Measurements from ENCODE around the gene NSMF.

Gene NSMF

DNA sequence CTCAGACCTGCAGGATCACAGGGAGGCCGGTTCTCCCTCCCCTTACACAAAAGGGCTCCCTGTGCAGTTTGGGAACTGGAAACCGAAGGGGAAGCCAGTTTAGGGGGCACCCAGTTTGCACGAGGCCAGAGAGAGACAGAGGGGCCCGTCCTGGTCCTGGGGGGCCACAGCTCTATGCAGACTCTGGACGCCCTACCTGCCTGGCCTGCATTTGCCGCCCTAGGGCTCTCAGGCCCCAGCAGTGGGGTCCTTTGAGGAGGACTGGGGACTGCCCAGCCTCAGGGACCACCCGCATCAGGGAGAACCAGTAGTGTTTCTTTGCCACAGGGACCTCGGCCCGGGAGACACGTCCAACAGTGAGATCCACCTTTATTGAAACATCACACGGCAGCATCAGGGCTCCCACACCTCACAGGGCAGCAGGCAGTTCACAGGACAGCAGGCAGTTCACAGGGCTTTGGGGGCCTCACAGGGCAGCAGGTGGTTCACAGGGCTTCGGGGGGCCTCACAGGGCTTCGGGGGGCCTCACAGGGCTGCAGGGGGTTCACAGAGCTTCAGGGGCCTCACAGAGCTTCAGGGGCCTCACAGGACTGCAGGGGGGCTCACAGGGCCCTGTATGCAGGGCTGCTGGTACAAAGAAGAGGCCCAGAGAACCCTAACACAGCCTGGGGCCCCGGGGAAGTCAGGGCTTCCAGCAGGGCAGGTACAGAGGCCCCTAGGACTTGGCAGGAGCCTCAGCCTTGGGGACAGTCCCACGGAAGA lies 648 bp upstream of the NSMF start:
- peak overlapping the region; percentile 80 for H3K4me2 ChIP-seq (ENCODE audit: low read length)
- H3K4me1 ChIP-seq (ENCODE audit: insufficient read depth, low read length, severe bottlenecking) = peaks cover 44% of the 10 kb centered on the region
- no peaks in the 10 kb centered on the region for H3F3A ChIP-seq (ENCODE audit: insufficient read depth, low read length)
- H3K9ac ChIP-seq (ENCODE audit: low read length) = peak overlapping the region; percentile 63
- H3K27ac ChIP-seq (ENCODE audit: low read depth, low read length, poor library complexity, severe bottlenecking) = peak overlapping the region; percentile 30
- no peaks in the 10 kb centered on the region for H3K79me2 ChIP-seq (ENCODE audit: insufficient read depth, low read length)
- peaks cover 14% of the 10 kb centered on the region; the same call in 1 of the 2 replicates for H3K36me3 ChIP-seq (ENCODE audit: insufficient read depth, low read length)
- H3K27me3 ChIP-seq (ENCODE audit: insufficient read depth, low read length) = peaks cover 5% of the 10 kb centered on the region; the same call in 1 of the 2 replicates
- H3K9me2 ChIP-seq (ENCODE audit: low read depth, low read length) = no peaks in the 10 kb centered on the region
- no peaks in the 10 kb centered on the region for H3K9me3 ChIP-seq (ENCODE audit: low read length)
- peak overlapping the region; percentile 93; the same call in 1 of the 2 replicates for H2AFZ ChIP-seq (ENCODE audit: low read length)
- H4K20me1 ChIP-seq (ENCODE audit: insufficient read depth, low read length) = no peaks in the 10 kb centered on the region
- TF ChIP-seq, protein P1, sequence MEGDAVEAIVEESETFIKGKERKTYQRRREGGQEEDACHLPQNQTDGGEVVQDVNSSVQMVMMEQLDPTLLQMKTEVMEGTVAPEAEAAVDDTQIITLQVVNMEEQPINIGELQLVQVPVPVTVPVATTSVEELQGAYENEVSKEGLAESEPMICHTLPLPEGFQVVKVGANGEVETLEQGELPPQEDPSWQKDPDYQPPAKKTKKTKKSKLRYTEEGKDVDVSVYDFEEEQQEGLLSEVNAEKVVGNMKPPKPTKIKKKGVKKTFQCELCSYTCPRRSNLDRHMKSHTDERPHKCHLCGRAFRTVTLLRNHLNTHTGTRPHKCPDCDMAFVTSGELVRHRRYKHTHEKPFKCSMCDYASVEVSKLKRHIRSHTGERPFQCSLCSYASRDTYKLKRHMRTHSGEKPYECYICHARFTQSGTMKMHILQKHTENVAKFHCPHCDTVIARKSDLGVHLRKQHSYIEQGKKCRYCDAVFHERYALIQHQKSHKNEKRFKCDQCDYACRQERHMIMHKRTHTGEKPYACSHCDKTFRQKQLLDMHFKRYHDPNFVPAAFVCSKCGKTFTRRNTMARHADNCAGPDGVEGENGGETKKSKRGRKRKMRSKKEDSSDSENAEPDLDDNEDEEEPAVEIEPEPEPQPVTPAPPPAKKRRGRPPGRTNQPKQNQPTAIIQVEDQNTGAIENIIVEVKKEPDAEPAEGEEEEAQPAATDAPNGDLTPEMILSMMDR (IDR thresholded peaks at IDR 0.05; ENCODE audit: low read length) = no peak
- no peak for TF ChIP-seq EZH2 (IDR thresholded peaks at IDR 0.05; ENCODE audit: borderline replicate concordance, low read length)
- peak overlapping the region; percentile 55 for H3K4me3 ChIP-seq (ENCODE audit: low read depth, low read length, poor library complexity, severe bottlenecking)

DNA sequence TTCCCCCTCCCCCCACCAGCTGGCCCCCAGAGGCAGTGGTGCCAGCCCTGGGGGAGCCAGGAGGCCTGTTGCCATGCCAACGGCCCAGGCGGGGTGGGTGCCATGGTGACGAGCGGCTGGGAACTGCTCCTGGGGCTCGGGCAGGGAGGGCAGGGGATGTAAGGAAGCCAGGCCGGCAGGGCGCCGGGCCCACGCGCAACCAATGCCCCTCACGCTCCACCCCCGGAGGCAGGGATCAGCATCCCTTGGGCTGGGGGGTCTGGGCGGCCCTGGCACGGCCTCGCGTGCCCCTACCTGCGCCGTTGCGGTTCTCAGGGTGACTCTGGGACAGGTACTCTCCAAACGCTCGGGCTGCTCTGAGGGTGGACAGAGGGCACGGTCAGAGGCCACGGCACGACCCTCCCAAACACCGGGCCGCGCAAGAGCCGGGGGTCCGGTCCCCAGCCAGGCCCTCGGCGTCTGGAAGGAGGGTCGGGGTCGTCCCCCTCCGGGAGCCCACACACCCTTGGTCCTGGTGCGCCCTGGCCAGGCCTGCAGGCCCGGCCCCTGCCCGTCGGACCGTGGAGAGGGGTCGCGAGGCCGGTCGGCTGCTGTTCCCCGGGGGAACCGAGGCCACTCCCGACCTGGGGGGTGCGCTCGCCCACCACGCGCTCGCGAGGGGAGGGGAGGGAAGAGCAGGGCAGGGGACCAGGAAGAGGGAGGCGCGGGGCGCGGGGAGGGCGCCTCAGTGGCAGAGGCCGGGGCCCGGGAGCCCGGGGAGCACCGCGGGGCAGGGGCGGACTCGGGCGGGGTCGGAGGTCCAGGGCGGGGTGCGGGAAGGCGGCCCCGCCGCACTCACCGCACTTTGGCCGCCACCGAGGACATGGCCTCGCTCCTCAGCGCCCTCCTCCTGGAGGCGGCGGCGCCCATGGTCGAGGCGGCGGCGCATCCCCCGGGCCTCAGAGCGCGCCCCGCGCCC lies 661 bp downstream of the NSMF start:
- no peak overlapping the region for H3K27ac ChIP-seq (ENCODE audit: low read depth, low read length, poor library complexity, severe bottlenecking)
- TF ChIP-seq EZH2 (IDR thresholded peaks at IDR 0.05; ENCODE audit: borderline replicate concordance, low read length) = no peak
- TF ChIP-seq, protein P1 (IDR thresholded peaks at IDR 0.05; ENCODE audit: low read length) = no peak
- peak overlapping the region; percentile 67 for H3K4me2 ChIP-seq (ENCODE audit: low read length)
- H3K4me1 ChIP-seq (ENCODE audit: insufficient read depth, low read length, severe bottlenecking) = peaks cover 50% of the 10 kb centered on the region
- H2AFZ ChIP-seq (ENCODE audit: low read length) = no peak overlapping the region
- no peaks in the 10 kb centered on the region for H3K79me2 ChIP-seq (ENCODE audit: insufficient read depth, low read length)
- peak overlapping the region; percentile 56 for H3K9ac ChIP-seq (ENCODE audit: low read length)
- peak overlapping the region; percentile 65 for H3K4me3 ChIP-seq (ENCODE audit: low read depth, low read length, poor library complexity, severe bottlenecking)
- peaks cover 5% of the 10 kb centered on the region; the same call in 1 of the 2 replicates for H3K27me3 ChIP-seq (ENCODE audit: insufficient read depth, low read length)
- H4K20me1 ChIP-seq (ENCODE audit: insufficient read depth, low read length) = no peaks in the 10 kb centered on the region
- H3K9me2 ChIP-seq (ENCODE audit: low read depth, low read length) = no peaks in the 10 kb centered on the region
- H3K9me3 ChIP-seq (ENCODE audit: low read length) = no peaks in the 10 kb centered on the region
- peaks cover 16% of the 10 kb centered on the region for H3K36me3 ChIP-seq (ENCODE audit: insufficient read depth, low read length)
- H3F3A ChIP-seq (ENCODE audit: insufficient read depth, low read length) = no peaks in the 10 kb centered on the region

DNA sequence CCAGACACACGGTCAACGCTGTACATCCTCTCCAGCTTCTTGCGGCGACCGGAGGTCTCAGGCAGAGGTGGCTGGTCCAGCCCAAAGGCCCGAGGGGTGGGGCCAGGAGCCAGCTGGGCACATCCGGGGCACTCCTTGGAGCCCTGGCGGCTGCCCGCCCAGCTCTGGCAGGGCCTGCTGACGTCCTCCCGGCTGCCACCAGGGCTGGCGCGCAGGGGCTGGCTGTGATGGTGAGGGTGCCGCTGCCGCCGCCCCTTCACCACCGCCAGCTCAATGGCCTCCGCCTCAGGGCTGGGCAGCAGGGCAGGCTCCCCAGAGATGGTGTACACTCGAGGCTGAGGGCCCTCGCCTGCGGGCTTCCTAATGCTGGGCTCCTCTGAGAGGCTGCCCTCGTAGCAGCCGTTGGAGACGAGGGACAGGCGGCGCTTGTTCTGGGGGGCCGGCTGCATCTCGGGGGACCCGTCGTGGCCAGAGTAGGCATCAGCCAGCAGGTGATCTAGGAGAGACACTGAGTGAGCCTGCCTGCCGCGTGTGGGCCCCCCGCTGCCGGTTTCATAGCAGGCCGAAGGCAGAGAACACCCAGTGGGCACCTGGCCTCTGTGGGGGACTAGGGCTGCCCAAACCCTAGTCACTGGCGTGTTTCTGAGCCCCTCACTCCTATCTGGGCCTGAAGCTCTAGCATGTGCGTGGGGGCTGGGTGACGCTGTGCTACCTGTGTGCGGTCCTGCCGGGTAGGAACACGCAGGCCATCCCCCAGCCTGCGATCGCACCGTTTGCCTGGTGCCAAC lies 1.5 kb downstream of the NSMF start:
- no peaks in the 10 kb centered on the region for H3K9me3 ChIP-seq (ENCODE audit: low read length)
- no peaks in the 10 kb centered on the region for H4K20me1 ChIP-seq (ENCODE audit: insufficient read depth, low read length)
- H3K9me2 ChIP-seq (ENCODE audit: low read depth, low read length) = no peaks in the 10 kb centered on the region
- no peak overlapping the region for H2AFZ ChIP-seq (ENCODE audit: low read length)
- H3K4me2 ChIP-seq (ENCODE audit: low read length) = peak overlapping the region; percentile 67
- no peaks in the 10 kb centered on the region for H3K79me2 ChIP-seq (ENCODE audit: insufficient read depth, low read length)
- H3K36me3 ChIP-seq (ENCODE audit: insufficient read depth, low read length) = peaks cover 23% of the 10 kb centered on the region
- peaks cover 50% of the 10 kb centered on the region for H3K4me1 ChIP-seq (ENCODE audit: insufficient read depth, low read length, severe bottlenecking)
- no peak for TF ChIP-seq EZH2 (IDR thresholded peaks at IDR 0.05; ENCODE audit: borderline replicate concordance, low read length)
- TF ChIP-seq, protein P1 (IDR thresholded peaks at IDR 0.05; ENCODE audit: low read length) = no peak
- H3F3A ChIP-seq (ENCODE audit: insufficient read depth, low read length) = no peaks in the 10 kb centered on the region
- no peak overlapping the region for H3K27ac ChIP-seq (ENCODE audit: low read depth, low read length, poor library complexity, severe bottlenecking)
- H3K4me3 ChIP-seq (ENCODE audit: low read depth, low read length, poor library complexity, severe bottlenecking) = peak overlapping the region; percentile 65
- H3K27me3 ChIP-seq (ENCODE audit: insufficient read depth, low read length) = peaks cover 2% of the 10 kb centered on the region; the same call in 1 of the 2 replicates
- no peak overlapping the region; the same call in 1 of the 2 replicates for H3K9ac ChIP-seq (ENCODE audit: low read length)
